GM18519 (cell line): ENCODE results near the gene ITPKB.
"Not testable (repeated sequence)": the region's sequence is repeated elsewhere in the genome, so short reads cannot be mapped to it uniquely, and the experiment has no call there.

ENCODE experiments used
- ATAC-seq: cut with Tn5 transposase; IDR thresholded peaks from one replicate; pipeline ENCODE4 v1.9.1; 2021; ENCODE audit warnings: mild to moderate bottlenecking, moderate library complexity; ENCODE audit not compliant: unreplicated experiment, low FRiP score

The ITPKB gene

GRCh38 chr1:226643177-226643576 lies 95.9 kb downstream of the ITPKB start:
- peak; percentile 60 for ATAC-seq

GRCh38 chr1:226642421-226642820 lies 96.7 kb downstream of the ITPKB start:
- ATAC-seq = no peak

- ATAC-seq = no peak
Observed at GRCh38 chr1:226641671-226642231, 97.3 kb downstream of the ITPKB start.

- ATAC-seq = no peak
Observed at GRCh38 chr1:226640321-226641136, 98.6 kb downstream of the ITPKB start.

- ATAC-seq = no peak
Observed at GRCh38 chr1:226639631-226640061, 99.4 kb downstream of the ITPKB start.

- not testable (repeated sequence) for ATAC-seq
Observed at GRCh38 chr1:226639206-226639605, 99.9 kb downstream of the ITPKB start.

- ATAC-seq = no peak
Observed at GRCh38 chr1:226638608-226639007, 100.5 kb downstream of the ITPKB start.

- ATAC-seq = no peak
Observed at GRCh38 chr1:226638001-226638601, 101.0 kb downstream of the ITPKB start.

- no peak for ATAC-seq
Observed at GRCh38 chr1:226637147-226637935, 101.7 kb downstream of the ITPKB start.

GRCh38 chr1:226636847-226637096 lies 102.3 kb downstream of the ITPKB start:
- no peak for ATAC-seq

- ATAC-seq = no peak
Observed at GRCh38 chr1:226635456-226635941, 103.6 kb downstream of the ITPKB start.

GRCh38 chr1:226634611-226635246 lies 104.4 kb downstream of the ITPKB start:
- ATAC-seq = no peak

- peak; percentile 55 for ATAC-seq
Observed at GRCh38 chr1:226634166-226634588, 104.9 kb downstream of the ITPKB start.

GRCh38 chr1:226633541-226634165 lies 105.4 kb downstream of the ITPKB start:
- peak; percentile 1 for ATAC-seq

GRCh38 chr1:226632922-226633351 lies 106.1 kb downstream of the ITPKB start:
- no peak for ATAC-seq

- ATAC-seq = no peak
Observed at GRCh38 chr1:226632169-226632879, 106.8 kb downstream of the ITPKB start.

GRCh38 chr1:226631229-226632000 lies 107.7 kb downstream of the ITPKB start:
- ATAC-seq = no peak

GRCh38 chr1:226630592-226630991 lies 108.5 kb downstream of the ITPKB start:
- ATAC-seq = no peak
